Karpas-422 (cell line): Measurements from ENCODE around the gene PRCC. TPM values are rescaled to one million over a fixed set of nuclear protein-coding genes. Genes with fewer than 3 reads are reported as not detected.
A peak's percentile ranks its signal among the peaks of the same experiment; 100 is the strongest.
"Not testable (repeated sequence)": the region's sequence is repeated elsewhere in the genome, so short reads cannot be mapped to it uniquely, and the experiment has no call there.

Source experiments
- DNase-seq: peaks from one replicate; pipeline ENCODE4 v3.0.0-alpha.2; 2015
- H2AFZ ChIP-seq: fragments of 200-600 bp; sonication (generic); 2 replicates; pipeline ENCODE4 v1.6.1; 2014; ENCODE audit warnings: antibody characterized with exemption, low read length, mixed read lengths
- H3K27ac ChIP-seq: fragments of 200-600 bp; sonication (generic); 2 replicates; pipeline ENCODE4 v1.5.1; 2014; ENCODE audit warnings: mild to moderate bottlenecking, low read length, moderate library complexity
- H3K27me3 ChIP-seq: fragments of 200-600 bp; sonication (generic); 2 replicates; pipeline ENCODE4 v1.6.1; 2014; ENCODE audit warnings: low read length, mixed read lengths
- H3K36me3 ChIP-seq: fragments of 200-600 bp; sonication (generic); 2 replicates; pipeline ENCODE4 v1.6.1; 2014; ENCODE audit warnings: low read length, mixed read lengths; ENCODE audit not compliant: insufficient read depth
- H3K4me1 ChIP-seq: fragments of 200-600 bp; sonication (generic); 2 replicates; pipeline ENCODE4 v1.6.1; 2014; ENCODE audit warnings: mild to moderate bottlenecking, low read length, mixed read lengths
- H3K4me2 ChIP-seq: fragments of 200-600 bp; sonication (generic); 2 replicates; pipeline ENCODE4 v1.6.1; 2014; ENCODE audit warnings: low read length, low read depth, mild to moderate bottlenecking; ENCODE audit not compliant: poor library complexity, severe bottlenecking
- H3K4me3 ChIP-seq: fragments of 200-600 bp; sonication (generic); 2 replicates; pipeline ENCODE4 v1.5.1; 2014; ENCODE audit warnings: mild to moderate bottlenecking, antibody characterized with exemption, low read length, mixed read lengths
- H3K79me2 ChIP-seq: fragments of 200-600 bp; sonication (generic); 2 replicates; pipeline ENCODE4 v1.6.1; 2014; ENCODE audit warnings: mild to moderate bottlenecking, low read length, mixed read lengths
- H3K9ac ChIP-seq: fragments of 200-600 bp; sonication (generic); 2 replicates; pipeline ENCODE4 v1.6.0; 2014; ENCODE audit warnings: low read length
- H3K9me2 ChIP-seq: fragments of 200-600 bp; sonication (generic), shearing (Covaris generic); replicated peaks from 2 replicates; pipeline ENCODE4 v1.6.0; 2014; ENCODE audit warnings: mild to moderate bottlenecking, low read length, moderate library complexity; ENCODE audit not compliant: insufficient read depth
- H3K9me3 ChIP-seq: fragments of 300-700, 200-600 bp; sonication (generic); 2 replicates; pipeline ENCODE4 v1.6.1; 2014; ENCODE audit warnings: low read length, mixed read lengths
- H4K20me1 ChIP-seq: fragments of 200-600 bp; sonication (generic); 2 replicates; pipeline ENCODE4 v1.6.1; 2014; ENCODE audit warnings: mild to moderate bottlenecking, antibody characterized with exemption, low read length, low read depth; ENCODE audit not compliant: insufficient read depth
- total RNA-seq: library from RNA; depleted of rRNA; stranded (reverse); fragments of >200 nt; shearing (Covaris generic); gene quantifications from 2 replicates; pipeline ENCODE4 v1.2.3, GENCODE V29; 2014; ENCODE audit warnings: low replicate concordance

PRCC gene
- total RNA-seq, 1 experiment from 2014 or later = 39.6 TPM

DNA sequence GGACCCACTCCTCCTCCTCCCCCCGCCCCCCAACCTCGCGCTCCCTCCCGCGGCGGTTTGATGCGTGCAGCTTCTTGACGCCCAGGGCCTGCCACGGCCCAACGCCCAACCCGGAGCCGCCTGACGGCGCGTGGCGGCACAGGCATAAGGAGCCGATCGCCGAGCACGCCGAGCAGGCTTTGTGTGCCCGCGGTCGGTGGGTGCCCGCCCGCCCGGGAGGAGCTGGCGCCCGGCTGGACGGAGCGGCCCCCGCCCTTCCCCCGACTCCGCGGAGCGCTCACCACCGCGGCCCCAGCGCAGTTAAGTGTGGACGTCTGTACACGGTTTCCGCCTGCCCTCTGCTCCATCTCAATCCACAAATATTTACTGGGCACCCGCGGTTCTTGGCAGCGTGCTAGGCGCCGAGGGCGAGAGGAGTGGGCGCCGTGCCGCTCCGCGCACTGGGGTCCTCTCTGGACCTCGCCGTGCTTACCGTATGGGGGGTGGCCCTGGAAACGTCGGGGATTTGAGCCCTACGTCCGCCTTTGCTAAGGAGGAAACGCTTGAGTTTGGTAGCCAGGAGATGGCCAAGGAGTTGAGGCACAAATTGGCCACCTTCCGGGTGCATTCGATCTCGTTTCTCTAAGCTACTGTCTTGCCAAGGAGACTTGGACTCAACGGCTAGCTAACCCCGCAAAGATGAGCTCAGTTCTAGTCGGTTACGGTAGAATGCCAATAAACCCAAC, 15.4 kb upstream of the PRCC start:
- no peaks in the 10 kb centered on the region for H3K27me3 ChIP-seq
- H3K9ac ChIP-seq = peak overlapping the region; percentile 94
- no peaks in the 10 kb centered on the region for H3K9me2 ChIP-seq
- H3K36me3 ChIP-seq = no peaks in the 10 kb centered on the region
- peak overlapping the region; percentile 51; the same call in 1 of the 2 replicates for H2AFZ ChIP-seq
- no peaks in the 10 kb centered on the region for H3K9me3 ChIP-seq
- peaks cover 46% of the 10 kb centered on the region for H3K4me1 ChIP-seq
- H3K4me2 ChIP-seq = peak overlapping the region; percentile 83
- peaks cover 11% of the 10 kb centered on the region; the same call in 1 of the 2 replicates for H4K20me1 ChIP-seq
- H3K27ac ChIP-seq = peak overlapping the region; percentile 70
- H3K79me2 ChIP-seq = peaks cover 58% of the 10 kb centered on the region
- H3K4me3 ChIP-seq = peak overlapping the region; percentile 94
- peak; percentile 99 for DNase-seq

DNA sequence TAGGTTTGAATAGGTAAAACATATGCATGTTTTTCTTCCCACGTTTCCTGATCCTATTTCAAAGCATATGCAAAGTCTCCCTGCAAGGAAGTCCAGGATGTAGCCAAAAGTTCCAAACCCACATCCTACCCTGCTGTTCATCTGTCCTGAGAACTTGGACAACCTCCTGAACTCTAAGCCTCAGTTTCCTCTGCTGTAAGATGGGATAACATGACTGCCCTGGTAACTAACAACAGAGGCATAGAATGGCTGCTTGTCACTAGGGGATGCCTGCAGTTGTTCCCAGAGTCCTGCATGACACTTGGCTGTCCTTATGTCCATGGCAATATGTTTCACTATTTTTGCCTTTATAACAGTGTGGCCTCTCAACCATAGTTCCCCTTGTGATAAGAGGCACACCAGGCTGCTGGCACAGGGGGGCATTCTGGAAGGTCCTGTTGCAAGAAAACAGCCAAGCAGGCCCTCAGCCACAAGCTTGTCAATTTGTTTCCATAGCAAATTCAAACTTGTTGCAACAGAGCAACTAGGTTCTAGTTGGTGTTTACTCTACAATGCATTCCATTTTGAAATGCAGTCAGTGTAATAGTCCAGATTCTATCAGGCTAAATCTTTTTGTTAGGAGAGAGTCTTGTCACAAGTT, 14.4 kb upstream of the PRCC start:
- Histone ChIP-seq H3K9ac (peak overlapping the region; percentile 94), H3K9me2 (no peaks in the 10 kb centered on the region), H4K20me1 (0 out of 2 replicates have a peak, but pooled peaks cover 3% of the 10 kb centered on the region), H3K36me3 (no peaks in the 10 kb centered on the region), H3K27me3 (no peaks in the 10 kb centered on the region), H3K79me2 (peaks cover 48% of the 10 kb centered on the region), H3K4me3 (peak overlapping the region; percentile 94), H3K4me1 (peaks cover 36% of the 10 kb centered on the region), H3K4me2 (peak overlapping the region; percentile 83), H3K9me3 (no peaks in the 10 kb centered on the region), H3K27ac (peak overlapping the region; percentile 70; the same call in 1 of the 2 replicates), H2AFZ (no peak overlapping the region)
- peak; percentile 52 for DNase-seq

DNA sequence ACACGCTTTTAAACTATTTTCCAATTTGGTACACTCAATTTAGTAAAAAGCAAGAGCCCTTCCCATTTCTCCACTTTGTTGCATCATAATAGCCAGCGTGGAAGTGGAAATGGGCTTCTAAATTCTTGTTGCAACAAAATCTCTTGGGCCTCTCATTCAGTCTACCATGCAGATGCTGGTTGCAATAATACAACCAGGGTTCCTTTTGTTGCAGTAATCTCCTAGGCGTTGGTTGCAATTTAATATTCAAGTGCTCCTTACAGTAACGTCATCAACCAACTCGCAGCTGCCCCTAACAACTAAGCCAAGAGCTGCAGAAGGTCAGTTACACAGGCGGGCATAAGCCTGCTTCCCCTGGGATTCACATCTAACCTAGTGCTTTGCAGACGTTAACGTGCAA, 13.1 kb upstream of the PRCC start:
- Histone ChIP-seq H3K4me1 (peaks cover 24% of the 10 kb centered on the region), H3K36me3 (no peaks in the 10 kb centered on the region), H3K9me3 (no peaks in the 10 kb centered on the region), H4K20me1 (no peaks in the 10 kb centered on the region), H3K4me3 (no peak overlapping the region), H3K4me2 (no peak overlapping the region), H3K79me2 (peaks cover 36% of the 10 kb centered on the region), H3K9ac (no peak overlapping the region), H3K27me3 (no peaks in the 10 kb centered on the region), H2AFZ (no peak overlapping the region), H3K9me2 (no peaks in the 10 kb centered on the region), H3K27ac (no peak overlapping the region)
- no peak for DNase-seq

DNA sequence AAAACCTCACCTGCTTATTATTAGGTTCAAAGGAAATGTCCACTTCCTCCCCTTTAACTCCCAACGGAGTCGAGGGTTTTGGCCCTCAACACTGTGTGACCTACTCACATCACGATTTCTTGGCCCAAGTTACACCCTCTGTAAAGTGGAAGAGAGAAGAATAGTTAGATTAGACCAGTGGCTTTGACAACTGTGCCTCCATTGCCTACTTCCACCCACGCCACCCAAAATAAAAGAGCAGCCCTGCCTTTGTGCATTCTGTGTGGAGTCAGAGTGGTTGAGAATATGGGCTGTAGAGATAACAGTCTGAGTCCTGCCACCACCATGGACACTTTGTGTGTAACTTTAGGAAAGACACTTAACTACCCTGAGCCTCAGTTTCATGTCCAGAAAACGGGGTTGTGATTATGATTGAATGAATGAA, 11.8 kb upstream of the PRCC start:
- Histone ChIP-seq H3K9ac (no peak overlapping the region), H3K4me2 (no peak overlapping the region), H3K27ac (no peak overlapping the region), H4K20me1 (no peaks in the 10 kb centered on the region), H3K4me1 (peaks cover 19% of the 10 kb centered on the region), H3K79me2 (peaks cover 23% of the 10 kb centered on the region), H3K9me2 (no peaks in the 10 kb centered on the region), H3K4me3 (no peak overlapping the region), H3K27me3 (no peaks in the 10 kb centered on the region), H2AFZ (no peak overlapping the region), H3K9me3 (no peaks in the 10 kb centered on the region), H3K36me3 (no peaks in the 10 kb centered on the region)
- no peak for DNase-seq

DNA sequence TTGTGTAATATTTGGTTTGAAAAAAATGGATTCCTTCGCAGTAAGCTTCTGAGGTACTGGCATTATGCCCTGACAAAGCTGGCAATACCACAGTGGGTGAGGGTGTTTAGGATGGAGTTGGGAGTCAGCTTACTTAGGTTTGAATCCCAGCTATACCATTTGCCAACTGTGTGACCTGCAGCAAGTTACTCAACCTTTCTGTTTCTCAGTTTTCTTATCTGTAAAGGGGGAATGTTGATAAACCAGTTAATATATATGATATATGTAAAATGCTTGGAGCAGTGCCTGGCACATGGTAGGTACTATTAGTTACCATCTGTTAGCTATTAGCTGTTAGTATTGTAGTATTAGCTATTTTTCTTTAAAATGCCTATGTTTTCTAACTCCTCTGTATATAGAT, 11.0 kb upstream of the PRCC start:
- H3K4me1 ChIP-seq = peaks cover 19% of the 10 kb centered on the region
- H3K9me2 ChIP-seq = no peaks in the 10 kb centered on the region
- no peak for DNase-seq
- peaks cover 15% of the 10 kb centered on the region for H3K79me2 ChIP-seq
- no peak overlapping the region for H2AFZ ChIP-seq
- no peaks in the 10 kb centered on the region for H3K9me3 ChIP-seq
- H3K4me2 ChIP-seq = no peak overlapping the region
- no peaks in the 10 kb centered on the region for H3K36me3 ChIP-seq
- no peaks in the 10 kb centered on the region for H3K27me3 ChIP-seq
- H3K9ac ChIP-seq = no peak overlapping the region
- H3K27ac ChIP-seq = no peak overlapping the region
- H3K4me3 ChIP-seq = no peak overlapping the region
- H4K20me1 ChIP-seq = no peaks in the 10 kb centered on the region

DNA sequence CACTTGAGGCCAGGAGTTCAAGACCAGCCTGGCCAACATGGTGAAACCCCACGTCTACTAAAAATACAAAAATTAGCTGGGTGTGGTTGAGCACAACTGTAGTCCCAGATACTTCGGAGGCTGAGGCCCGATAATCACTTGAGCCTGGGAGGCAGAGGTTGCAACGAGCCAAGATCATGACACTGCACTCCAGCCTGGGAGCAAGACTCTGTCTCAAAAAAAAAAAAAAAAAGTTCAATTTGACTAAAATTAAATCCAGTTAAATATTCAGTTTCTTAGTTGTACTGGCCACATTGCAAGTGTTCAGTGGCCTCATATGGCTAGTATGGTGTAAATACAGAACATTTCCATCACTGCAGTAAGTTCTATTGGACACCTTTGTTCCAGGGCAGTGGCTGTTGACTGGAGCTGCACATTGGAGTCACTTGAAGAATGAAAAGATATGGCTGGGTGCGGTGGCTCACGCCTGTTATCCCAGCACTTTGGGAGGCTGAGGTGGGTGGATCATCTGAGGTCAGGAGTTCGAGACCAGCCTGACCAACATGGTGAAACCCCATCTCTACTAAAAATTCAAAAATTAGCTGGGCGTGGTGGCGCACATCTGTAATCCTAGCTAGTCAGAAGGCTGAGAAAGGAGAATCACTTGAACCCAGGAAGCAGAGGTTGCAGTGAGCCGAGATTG, 9.6 kb upstream of the PRCC start:
- not testable (repeated sequence) for DNase-seq, H3K79me2 ChIP-seq, H3K9me3 ChIP-seq, H3K27ac ChIP-seq, H2AFZ ChIP-seq, H3K27me3 ChIP-seq, H3K36me3 ChIP-seq, H3K4me2 ChIP-seq, H4K20me1 ChIP-seq, H3K9ac ChIP-seq, H3K9me2 ChIP-seq, H3K4me3 ChIP-seq
- peaks cover 14% of the 10 kb centered on the region for H3K4me1 ChIP-seq

DNA sequence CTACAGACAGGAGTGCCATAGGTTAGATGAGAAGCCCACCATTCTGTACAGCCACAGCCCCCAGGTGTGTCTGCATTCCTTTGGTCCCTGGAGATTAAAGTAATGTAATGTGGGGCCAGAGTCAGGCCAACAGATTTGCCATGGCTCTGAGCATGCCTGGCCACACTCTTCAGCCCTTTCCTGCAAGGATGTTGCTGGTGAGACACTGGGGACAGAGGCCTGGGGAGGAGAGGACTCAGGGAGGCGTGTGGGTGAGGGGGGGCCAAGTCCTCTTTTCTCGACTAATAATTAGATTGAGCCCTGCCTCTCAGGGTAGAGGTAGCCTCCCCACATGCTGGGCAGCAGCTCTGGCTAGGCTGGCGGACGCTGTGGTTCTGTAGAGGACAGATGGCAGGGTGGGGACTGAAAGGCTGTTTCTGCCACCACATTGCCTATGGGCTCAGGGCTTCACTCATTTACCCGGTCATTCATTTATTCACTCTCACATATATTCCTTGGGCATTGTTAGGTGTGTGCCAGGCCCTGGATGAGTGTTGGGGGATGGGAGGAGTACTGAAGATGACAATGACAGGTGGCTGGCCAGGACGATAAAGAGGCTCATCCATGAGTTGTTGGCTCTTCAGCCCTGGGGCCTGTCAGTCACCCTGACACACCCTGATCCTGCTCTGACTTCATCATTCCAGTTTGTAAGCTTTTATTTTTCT, 7.1 kb upstream of the PRCC start:
- H4K20me1 ChIP-seq = no peaks in the 10 kb centered on the region
- no peaks in the 10 kb centered on the region for H3K79me2 ChIP-seq
- no peak overlapping the region for H3K27ac ChIP-seq
- H3K36me3 ChIP-seq = no peaks in the 10 kb centered on the region
- H2AFZ ChIP-seq = no peak overlapping the region
- H3K4me2 ChIP-seq = no peak overlapping the region
- peaks cover 4% of the 10 kb centered on the region for H3K4me1 ChIP-seq
- H3K9me3 ChIP-seq = no peaks in the 10 kb centered on the region
- H3K9ac ChIP-seq = no peak overlapping the region
- H3K9me2 ChIP-seq = no peaks in the 10 kb centered on the region
- DNase-seq = peak; percentile 21
- no peaks in the 10 kb centered on the region for H3K27me3 ChIP-seq
- no peak overlapping the region for H3K4me3 ChIP-seq

DNA sequence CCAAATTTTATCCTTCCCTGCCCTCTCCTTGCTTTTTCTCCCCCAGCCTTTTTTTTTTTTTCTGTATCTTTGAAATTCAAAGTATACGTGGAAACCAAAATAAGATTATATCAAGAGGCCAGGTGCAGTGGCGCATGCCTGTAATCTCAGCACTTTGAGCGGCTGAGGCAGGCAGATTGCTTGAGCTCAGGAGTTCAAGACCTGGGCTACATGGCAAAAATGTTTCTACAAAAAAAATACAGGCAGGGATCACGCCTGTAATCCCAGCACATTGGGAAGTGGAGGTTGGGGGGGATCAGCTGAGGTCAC, 6.6 kb upstream of the PRCC start:
- no peak overlapping the region for H2AFZ ChIP-seq
- H3K4me1 ChIP-seq = peaks cover 3% of the 10 kb centered on the region
- no peak for DNase-seq
- H3K4me3 ChIP-seq = no peak overlapping the region
- no peak overlapping the region for H3K4me2 ChIP-seq
- no peaks in the 10 kb centered on the region for H3K27me3 ChIP-seq
- no peaks in the 10 kb centered on the region for H3K9me2 ChIP-seq
- no peak overlapping the region for H3K27ac ChIP-seq
- peaks cover 3% of the 10 kb centered on the region for H3K79me2 ChIP-seq
- no peak overlapping the region for H3K9ac ChIP-seq
- H3K9me3 ChIP-seq = no peaks in the 10 kb centered on the region
- no peaks in the 10 kb centered on the region for H3K36me3 ChIP-seq
- no peaks in the 10 kb centered on the region for H4K20me1 ChIP-seq
